Endodermal cell (in vitro differentiated cells): ENCODE results near the gene LRRC75B. TPM values are rescaled to one million over a fixed set of nuclear protein-coding genes. Genes with fewer than 3 reads are reported as not detected.

ENCODE experiments used
- DNase-seq: peaks from one replicate; pipeline ENCODE4 v3.0.0-alpha.2; 2017
- H3K27ac ChIP-seq: 2 replicates; pipeline ENCODE4 v1.5.1; 2013; ENCODE audit warnings: mild to moderate bottlenecking, low read depth, low read length, moderate library complexity
- H3K27me3 ChIP-seq: 2 replicates; pipeline ENCODE4 v1.6.1; 2013; ENCODE audit warnings: mild to moderate bottlenecking, low read length, moderate library complexity; ENCODE audit not compliant: insufficient read depth, control insufficient read depth, poor library complexity, severe bottlenecking
- H3K36me3 ChIP-seq: 2 replicates; pipeline ENCODE4 v1.7.0; 2013; ENCODE audit warnings: mild to moderate bottlenecking, low read length, moderate library complexity; ENCODE audit not compliant: control insufficient read depth, insufficient read depth
- H3K4me1 ChIP-seq: one replicate; pipeline ENCODE4 v1.7.0; 2013; ENCODE audit warnings: low read length; ENCODE audit not compliant: control insufficient read depth, insufficient read depth
- H3K4me3 ChIP-seq: 2 replicates; pipeline ENCODE4 v1.5.1; 2013; ENCODE audit warnings: mild to moderate bottlenecking, low read length, moderate library complexity
- H3K9ac ChIP-seq: 2 replicates; pipeline ENCODE4 v1.6.1; 2013; ENCODE audit warnings: mild to moderate bottlenecking, low read length, moderate library complexity; ENCODE audit not compliant: poor library complexity, severe bottlenecking; ENCODE audit errors: extremely low read depth
- H3K9me3 ChIP-seq: 2 replicates; pipeline ENCODE4 v1.6.1; 2013; ENCODE audit warnings: mild to moderate bottlenecking, low read length, moderate library complexity; ENCODE audit not compliant: control insufficient read depth
- H3K27ac Mint-ChIP-seq: 2 replicates; pipeline ENCODE4 v1.8.0; 2020; ENCODE audit warnings: mixed read lengths
- H3K27me3 Mint-ChIP-seq: 2 replicates; pipeline ENCODE4 v1.8.0; 2021; ENCODE audit warnings: mild to moderate bottlenecking, mixed read lengths; ENCODE audit not compliant: insufficient read depth
- H3K36me3 Mint-ChIP-seq: 2 replicates; pipeline ENCODE4 v1.8.0; 2020; ENCODE audit warnings: low read depth, mixed read lengths
- H3K4me1 Mint-ChIP-seq: 2 replicates; pipeline ENCODE4 v1.8.0; 2020; ENCODE audit warnings: mixed read lengths
- H3K4me3 Mint-ChIP-seq: 2 replicates; pipeline ENCODE4 v1.8.0; 2020; ENCODE audit warnings: mild to moderate bottlenecking, moderate library complexity, mixed read lengths
- H3K9me3 Mint-ChIP-seq: 2 replicates; pipeline ENCODE4 v1.8.0; 2020; ENCODE audit warnings: mild to moderate bottlenecking, mixed read lengths
- CTCF ChIP-seq: fragments of 200-600 bp; sonication (generic); conservative IDR thresholded peaks from 2 replicates; pipeline ENCODE4 v1.5.0; 2021; ENCODE audit warnings: antibody characterized with exemption, mild to moderate bottlenecking
- WGBS, 2 experiments: methylation state at CpG; one replicate each; pipeline versions ENCODE4 v1.1.5 to v1.1.7; 2013; ENCODE audit warnings: missing lambda C conversion rate in 2 of 2, mixed read lengths in 1 of 2; ENCODE audit not compliant: insufficient coverage in 1 of 2, insufficient read length in 1 of 2; 5-methylcytosine and 5-hydroxymethylcytosine counted together
- total RNA-seq, 2 donors: library from RNA; stranded (reverse); fragmentation: NEBNext Ultra II Directional in 1 of 2; extraction: Animal tissue kit (Norgen Biotek cat#: 25700) in 1 of 2; gene quantifications; 2 replicates in 1 of 2; 3 replicates in 1 of 2; pipeline ENCODE4 v1.2.1, GENCODE V29; 2021

The LRRC75B gene
- total RNA-seq, 2 donors from 2014 or later: 27.4 to 31.2 TPM

GRCh38 chr22:24543679-24544243, 49.1 kb downstream of the LRRC75B start:
- Mint-ChIP-seq H3K9me3 (no peaks in the 10 kb centered on the region), H3K36me3 (peaks cover 58% of the 10 kb centered on the region), H3K27ac (no peak overlapping the region), H3K4me1 (no peaks in the 10 kb centered on the region), H3K27me3 (no peaks in the 10 kb centered on the region), H3K4me3 (no peak overlapping the region)
- H3K36me3 ChIP-seq: peaks cover 56% of the 10 kb centered on the region
- no peak overlapping the region for H3K4me3 ChIP-seq
- H3K27ac ChIP-seq: no peak overlapping the region
- no peak for TF ChIP-seq CTCF
- WGBS, 2 experiments: 90 to 95% methylated on average over 9 to 11 of the region's 11 CpGs
- no peaks in the 10 kb centered on the region for H3K27me3 ChIP-seq
- H3K9me3 ChIP-seq: no peaks in the 10 kb centered on the region
- no peaks in the 10 kb centered on the region for H3K4me1 ChIP-seq
- DNase-seq: no peak
- no peak overlapping the region for H3K9ac ChIP-seq

- no peaks in the 10 kb centered on the region for H3K9me3 ChIP-seq
- H3K4me3 Mint-ChIP-seq: no peak overlapping the region
- no peak overlapping the region for H3K9ac ChIP-seq
- DNase-seq: no peak
- no peaks in the 10 kb centered on the region for H3K4me1 ChIP-seq
- H3K27me3 ChIP-seq: no peaks in the 10 kb centered on the region
- 92 to 100% methylated on average over 4 to 7 of the region's 7 CpGs for WGBS, 2 experiments
- no peak overlapping the region for H3K27ac ChIP-seq
- H3K9me3 Mint-ChIP-seq: no peaks in the 10 kb centered on the region
- peaks cover 52% of the 10 kb centered on the region for H3K36me3 Mint-ChIP-seq
- TF ChIP-seq CTCF: no peak
- H3K4me1 Mint-ChIP-seq: no peaks in the 10 kb centered on the region
- peaks cover 56% of the 10 kb centered on the region for H3K36me3 ChIP-seq
- no peaks in the 10 kb centered on the region for H3K27me3 Mint-ChIP-seq
- no peak overlapping the region for H3K27ac Mint-ChIP-seq
- no peak overlapping the region for H3K4me3 ChIP-seq
These were observed 49.7 kb downstream of the LRRC75B start for GRCh38 chr22:24543185-24543601.

- Histone ChIP-seq H3K9ac (no peak overlapping the region), H3K27ac (no peak overlapping the region), H3K27me3 (no peaks in the 10 kb centered on the region), H3K9me3 (no peaks in the 10 kb centered on the region), H3K36me3 (peaks cover 54% of the 10 kb centered on the region), H3K4me3 (no peak overlapping the region), H3K4me1 (no peaks in the 10 kb centered on the region)
- DNase-seq: no peak
- no peaks in the 10 kb centered on the region for H3K9me3 Mint-ChIP-seq
- H3K4me1 Mint-ChIP-seq: no peaks in the 10 kb centered on the region
- WGBS, 2 experiments: 94 to 99% methylated on average over 8 to 9 of the region's 9 CpGs
- H3K27ac Mint-ChIP-seq: no peak overlapping the region
- no peak overlapping the region for H3K4me3 Mint-ChIP-seq
- H3K27me3 Mint-ChIP-seq: no peaks in the 10 kb centered on the region
- no peak for TF ChIP-seq CTCF
- peaks cover 48% of the 10 kb centered on the region for H3K36me3 Mint-ChIP-seq
These were observed 50.2 kb downstream of the LRRC75B start for GRCh38 chr22:24542641-24543040.
